Measurements from ENCODE around the gene CCT3. TPM values are rescaled to one million over a fixed set of nuclear protein-coding genes. Genes with fewer than 3 reads are reported as not detected.

Gene CCT3
- total and polyA plus RNA-seq, 2 donors (not counting 1 experiment from before 2014, with no cell fraction given), result 106 to 107 TPM

- CTCF ChIA-PET, result interaction anchor here (1.1 kb wide), 1 partner anchor 321 kb away, joined by 3 read pairs; no protein-coding TSS in a partner anchor
- Histone ChIP-seq H3K9ac (ENCODE audit: low read length) (no peak overlapping the region), H3K4me1 (ENCODE audit: control insufficient read depth in 2 of 2, insufficient read depth in 2 of 2, low read length in 2 of 2) (peaks cover 6 to 9% of the 10 kb centered on the region in 2 donors), H4K20me1 (ENCODE audit: control insufficient read depth, insufficient read depth, low read length, poor library complexity, severe bottlenecking) (no peaks in the 10 kb centered on the region), H3K36me3 (replicated peaks in 1 of 2; ENCODE audit: control extremely low read depth in 1 of 2, control insufficient read depth in 1 of 2, extremely low read depth in 1 of 2, insufficient read depth in 2 of 2, low read length in 1 of 2) (no peaks in the 10 kb centered on the region), H3K4me3 (ENCODE audit: control extremely low read depth in 1 of 5, extremely low read depth in 1 of 5, insufficient read depth in 1 of 5, low read depth in 2 of 5, low read length in 4 of 5) (no peak overlapping the region), H2AFZ (ENCODE audit: insufficient read depth, low read depth, low read length, poor library complexity, severe bottlenecking) (no peak overlapping the region), H3K9me3 (ENCODE audit: control extremely low read depth in 1 of 3, control insufficient read depth in 2 of 3, insufficient read depth in 1 of 3, low read length in 2 of 3) (no peaks in the 10 kb centered on the region), H3K27ac (ENCODE audit: low read length in 2 of 2) (no peak overlapping the region), H3K4me2 (replicated peaks; ENCODE audit: low read depth, low read length, poor library complexity, severe bottlenecking) (no peak overlapping the region), H3K27me3 (replicated peaks in 1 of 4; ENCODE audit: control extremely low read depth in 1 of 4, control insufficient read depth in 3 of 4, insufficient read depth in 4 of 4, low read length in 3 of 4) (peaks cover 0 to 35% (median 13%) of the 10 kb centered on the region in 4 experiments), H3K79me2 (ENCODE audit: control insufficient read depth, insufficient read depth, low read length) (no peaks in the 10 kb centered on the region)
- TF ChIP-seq EZH2 (IDR thresholded peaks at IDR 0.05; ENCODE audit: borderline replicate concordance, insufficient read depth, low read depth, low read length, poor library complexity, severe bottlenecking), result no peak
- TF ChIP-seq CTCF (IDR thresholded peaks at IDR 0.05), result no peak
- Mint-ChIP-seq H3K9me3 (ENCODE audit: insufficient read depth) (no peaks in the 10 kb centered on the region), H3K4me1 (peaks cover 6% of the 10 kb centered on the region), H3K4me3 (no peak overlapping the region), H3K27ac (no peak overlapping the region), H3K27me3 (peaks cover 43% of the 10 kb centered on the region)
- POLR2A ChIA-PET, result no interaction called here
- ATAC-seq (ENCODE audit: low read depth) (no peak), DNase-seq (no peak)
- 93% methylated on average over 10 of the region's 11 CpGs for WGBS (ENCODE audit: insufficient coverage)
- intact Hi-C loops (cut with micrococcal nuclease), result no loop called here
These were observed 22.4 kb upstream of the CCT3 start for GRCh38 chr1:156360534-156360933.

- H3K27me3 Mint-ChIP-seq, result peaks cover 38% of the 10 kb centered on the region
These were observed 21.9 kb upstream of the CCT3 start for GRCh38 chr1:156359973-156360372.

More at GRCh38 chr1:156359973-156360372, 21.9 kb upstream of the CCT3 start:
- Histone ChIP-seq H3K9ac (ENCODE audit: low read length) (no peak overlapping the region), H3K4me1 (ENCODE audit: control insufficient read depth in 2 of 2, insufficient read depth in 2 of 2, low read length in 2 of 2) (peaks cover 6 to 9% of the 10 kb centered on the region in 2 donors), H3K4me3 (ENCODE audit: control extremely low read depth in 1 of 5, extremely low read depth in 1 of 5, insufficient read depth in 1 of 5, low read depth in 2 of 5, low read length in 4 of 5) (no peak overlapping the region), H3K79me2 (ENCODE audit: control insufficient read depth, insufficient read depth, low read length) (no peaks in the 10 kb centered on the region), H3K27me3 (replicated peaks in 1 of 4; ENCODE audit: control extremely low read depth in 1 of 4, control insufficient read depth in 3 of 4, insufficient read depth in 4 of 4, low read length in 3 of 4) (peaks cover 0 to 32% (median 13%) of the 10 kb centered on the region in 4 experiments), H4K20me1 (ENCODE audit: control insufficient read depth, insufficient read depth, low read length, poor library complexity, severe bottlenecking) (no peaks in the 10 kb centered on the region), H3K27ac (ENCODE audit: low read length in 2 of 2) (no peak overlapping the region), H3K9me3 (ENCODE audit: control extremely low read depth in 1 of 3, control insufficient read depth in 2 of 3, insufficient read depth in 1 of 3, low read length in 2 of 3) (no peaks in the 10 kb centered on the region), H3K36me3 (replicated peaks in 1 of 2; ENCODE audit: control extremely low read depth in 1 of 2, control insufficient read depth in 1 of 2, extremely low read depth in 1 of 2, insufficient read depth in 2 of 2, low read length in 1 of 2) (no peaks in the 10 kb centered on the region), H2AFZ (ENCODE audit: insufficient read depth, low read depth, low read length, poor library complexity, severe bottlenecking) (no peak overlapping the region), H3K4me2 (replicated peaks; ENCODE audit: low read depth, low read length, poor library complexity, severe bottlenecking) (no peak overlapping the region)
- intact Hi-C loops (cut with micrococcal nuclease), result no loop called here
- no peak for DNase-seq
- Mint-ChIP-seq H3K27ac (no peak overlapping the region), H3K4me1 (peaks cover 6% of the 10 kb centered on the region), H3K9me3 (ENCODE audit: insufficient read depth) (no peaks in the 10 kb centered on the region), H3K4me3 (no peak overlapping the region)
- TF ChIP-seq EZH2 (IDR thresholded peaks at IDR 0.05; ENCODE audit: borderline replicate concordance, insufficient read depth, low read depth, low read length, poor library complexity, severe bottlenecking), result no peak
- TF ChIP-seq CTCF (IDR thresholded peaks at IDR 0.05), result no peak
- 56% methylated on average over 6 of the region's 6 CpGs for WGBS (ENCODE audit: insufficient coverage)
- no peak for ATAC-seq (ENCODE audit: low read depth)
- POLR2A ChIA-PET, result no interaction called here
- CTCF ChIA-PET, result interaction anchor here (1.1 to 2.4 kb wide), 4 partner anchors 21 to 322 kb away, joined by 3 to 19 read pairs (median 8); no protein-coding TSS in a partner anchor

All from B cell (primary cell).